Common myeloid progenitor, CD34-positive (primary cell): ENCODE results near the gene EDRF1.

Experiments used
- CTCF ChIA-PET: fragments of 350-600 bp; sonication (Branson Sonifier 250); formaldehyde crosslinking; loops from one replicate; lab custom pipeline; 2021; ENCODE audit warnings: antibody characterized with exemption; lab: Charles Lee
- POLR2A ChIA-PET: fragments of 350-600 bp; sonication (Branson Sonifier 250); formaldehyde crosslinking; loops from one replicate; lab custom pipeline; 2021; ENCODE audit warnings: antibody characterized with exemption; lab: Charles Lee
- DNase-seq, 3 donors: peaks; one replicate each; pipeline versions ENCODE4 v3.0.0 to v3.0.0-alpha.2; 2013
- H3K27ac ChIP-seq, 2 experiments: 1 replicate in 1 of 2; 2 replicates in 1 of 2; pipeline ENCODE4 v1.7.0; 2013; ENCODE audit warnings: inconsistent platforms in 2 of 2, low read length in 2 of 2, mild to moderate bottlenecking in 2 of 2, low read depth in 1 of 2, moderate library complexity in 1 of 2; ENCODE audit not compliant: severe bottlenecking in 2 of 2, insufficient read depth in 1 of 2, poor library complexity in 1 of 2
- H3K27me3 ChIP-seq, 5 experiments: replicated peaks in 2 of 5; 1 replicate in 3 of 5; 2 replicates in 2 of 5; pipeline versions ENCODE4 v1.6.1 to v1.7.0; 2013; ENCODE audit warnings: low read length in 4 of 5, mild to moderate bottlenecking in 2 of 5, moderate library complexity in 2 of 5, inconsistent platforms in 1 of 5; ENCODE audit not compliant: insufficient read depth in 5 of 5, control insufficient read depth in 4 of 5
- H3K36me3 ChIP-seq, 4 experiments: 1 replicate in 2 of 4; 2 replicates in 2 of 4; pipeline versions ENCODE4 v1.6.1 to v1.7.0; 2013; ENCODE audit warnings: low read length in 3 of 4, control low read depth in 1 of 4, mild to moderate bottlenecking in 1 of 4; ENCODE audit not compliant: control insufficient read depth in 4 of 4, insufficient read depth in 4 of 4
- H3K4me1 ChIP-seq, 4 experiments: 1 replicate in 3 of 4; 2 replicates in 1 of 4; pipeline versions ENCODE4 v1.6.1 to v1.7.1; 2013; ENCODE audit warnings: low read length in 3 of 4, mild to moderate bottlenecking in 3 of 4, control low read depth in 1 of 4, inconsistent platforms in 1 of 4, moderate library complexity in 1 of 4; ENCODE audit not compliant: control insufficient read depth in 4 of 4, insufficient read depth in 4 of 4; ENCODE audit errors: control extremely low read depth in 1 of 4
- H3K4me3 ChIP-seq, 7 experiments: 1 replicate in 4 of 7; 2 replicates in 3 of 7; pipeline versions ENCODE4 v1.5.1 to v1.7.0; 2013; ENCODE audit warnings: mild to moderate bottlenecking in 7 of 7, low read length in 6 of 7, moderate library complexity in 6 of 7, inconsistent platforms in 2 of 7, low read depth in 2 of 7, control low read depth in 1 of 7; ENCODE audit not compliant: insufficient read depth in 4 of 7, control insufficient read depth in 1 of 7; ENCODE audit errors: extremely low read depth in 1 of 7
- H3K9me3 ChIP-seq, 5 experiments: 1 replicate in 4 of 5; 2 replicates in 1 of 5; pipeline versions ENCODE4 v1.6.1 to v1.7.1; 2013; ENCODE audit warnings: low read length in 4 of 5, mild to moderate bottlenecking in 2 of 5, inconsistent platforms in 1 of 5, low read depth in 1 of 5, moderate library complexity in 1 of 5; ENCODE audit not compliant: control insufficient read depth in 4 of 5, insufficient read depth in 2 of 5; ENCODE audit errors: control extremely low read depth in 1 of 5
- WGBS: methylation state at CpG from one replicate; pipeline ENCODE4 v1.1.5; 2013; ENCODE audit not compliant: insufficient coverage; 5-methylcytosine and 5-hydroxymethylcytosine counted together

Gene EDRF1

DNA sequence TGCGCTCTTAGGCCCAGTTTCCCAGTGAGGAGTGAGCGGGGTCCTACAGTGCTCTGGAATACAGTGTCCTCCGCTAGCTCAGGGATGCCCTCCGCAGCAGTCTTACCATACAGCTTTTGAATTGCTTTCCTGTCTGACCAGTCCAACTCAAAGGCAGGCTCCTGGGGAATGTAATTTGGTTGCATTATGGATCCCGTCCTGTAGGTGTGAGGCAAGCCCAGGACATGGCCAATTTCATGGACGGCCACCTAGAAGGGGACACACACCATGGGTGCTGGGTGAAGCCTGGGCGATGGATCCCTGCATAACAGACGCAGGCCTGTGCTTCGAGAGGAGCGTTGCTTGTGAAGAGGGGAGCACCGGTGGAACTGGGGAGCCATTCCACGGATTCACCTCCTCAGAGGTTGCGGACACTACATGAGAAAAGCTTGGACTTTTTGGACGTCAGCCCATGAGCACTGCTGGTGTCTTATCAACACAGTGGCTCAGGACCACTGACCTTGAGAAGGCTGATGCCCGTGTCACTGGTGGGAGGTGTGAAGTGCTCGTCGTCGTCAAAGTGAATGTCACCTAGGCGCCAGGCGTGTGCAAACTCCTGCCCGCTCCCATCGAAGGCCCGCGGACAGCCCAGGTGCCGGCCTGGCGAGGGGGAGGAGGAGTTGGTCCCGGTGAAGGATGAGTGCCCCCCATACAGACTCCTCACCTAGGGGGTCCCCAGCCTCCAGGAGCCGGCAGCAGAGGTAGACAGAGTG, 52.8 kb downstream of the EDRF1 start:
- POLR2A ChIA-PET = no interaction called here
- CTCF ChIA-PET = interaction anchor here (1.3 kb wide), 1 partner anchor 13 kb away, joined by 4 read pairs; no protein-coding TSS in a partner anchor
- WGBS = 95% methylated on average over 25 of the region's 28 CpGs
- H3K9me3 ChIP-seq = no peaks in the 10 kb centered on the region
- H3K36me3 ChIP-seq = peaks cover 0 to 6% (median 2%) of the 10 kb centered on the region in 4 experiments
- H3K27me3 ChIP-seq = peaks cover 0 to 29% (median 0%) of the 10 kb centered on the region in 5 experiments
- H3K27ac ChIP-seq = no peak overlapping the region
- no peak for DNase-seq
- no peaks in the 10 kb centered on the region for H3K4me1 ChIP-seq
- H3K4me3 ChIP-seq = no peak overlapping the region

- WGBS = 99% methylated on average over 11 of the region's 11 CpGs
- Histone ChIP-seq H3K4me1 (no peaks in the 10 kb centered on the region), H3K36me3 (peaks cover 0 to 6% (median under 1%) of the 10 kb centered on the region in 4 experiments), H3K27me3 (peaks cover 0 to 29% (median 0%) of the 10 kb centered on the region in 5 experiments), H3K9me3 (no peaks in the 10 kb centered on the region), H3K27ac (no peak overlapping the region), H3K4me3 (no peak overlapping the region)
- ChIA-PET CTCF (interaction anchor here (1.3 kb wide), 1 partner anchor 13 kb away, joined by 4 read pairs; no protein-coding TSS in a partner anchor), POLR2A (no interaction called here)
- DNase-seq = no peak
Observed at GRCh38 chr10:125772864-125773180, 53.3 kb downstream of the EDRF1 start.

- Histone ChIP-seq H3K36me3 (peaks cover 0 to 6% (median 0%) of the 10 kb centered on the region in 4 experiments), H3K27me3 (peaks cover 0 to 29% (median 0%) of the 10 kb centered on the region in 5 experiments), H3K4me1 (no peaks in the 10 kb centered on the region), H3K9me3 (no peaks in the 10 kb centered on the region), H3K4me3 (no peak overlapping the region), H3K27ac (no peak overlapping the region)
- POLR2A ChIA-PET = no interaction called here
- 56% methylated on average over 59 of the region's 75 CpGs for WGBS
- CTCF ChIA-PET = no interaction called here
- DNase-seq = no peak
Observed at GRCh38 chr10:125773687-125774543, 54.4 kb downstream of the EDRF1 start.

DNA sequence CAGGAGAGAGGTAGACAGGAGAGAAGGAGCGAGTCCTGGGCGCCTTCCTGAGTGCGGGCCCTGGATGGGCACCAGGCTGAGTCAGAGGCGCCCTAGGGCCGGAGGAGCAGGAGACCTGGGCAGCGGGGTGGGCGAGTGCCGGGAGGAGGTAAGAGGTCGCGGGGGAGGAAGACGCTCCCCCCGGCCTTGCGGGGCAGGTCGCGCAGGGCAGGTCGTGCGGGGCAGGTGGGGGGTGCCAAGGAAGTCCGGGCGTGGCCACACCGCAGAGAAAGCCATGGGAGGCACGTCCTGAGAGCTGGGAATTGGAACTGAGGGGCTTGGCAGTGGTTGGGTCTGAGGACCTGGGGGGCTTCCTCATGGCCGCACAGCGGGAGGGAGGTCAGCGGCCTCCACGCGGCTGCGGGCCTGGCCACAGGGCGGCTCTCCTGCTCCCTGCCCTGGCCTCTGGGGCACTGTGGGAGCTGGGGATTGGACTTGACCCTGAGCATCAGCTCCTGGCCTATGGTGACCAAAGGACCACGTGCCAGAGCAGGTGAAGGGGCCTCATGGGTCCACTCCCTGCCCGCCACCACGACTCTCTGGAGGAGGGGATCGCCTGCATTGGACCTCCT, 55.2 kb downstream of the EDRF1 start:
- WGBS = 90% methylated on average over 24 of the region's 32 CpGs
- H3K36me3 ChIP-seq = no peaks in the 10 kb centered on the region
- DNase-seq = no peak
- ChIA-PET CTCF (no interaction called here), POLR2A (no interaction called here)
- H3K4me1 ChIP-seq = no peaks in the 10 kb centered on the region
- H3K27ac ChIP-seq = no peak overlapping the region
- H3K9me3 ChIP-seq = peaks cover 0 to 1% (median 0%) of the 10 kb centered on the region in 5 experiments
- peaks cover 0 to 29% (median 0%) of the 10 kb centered on the region in 5 experiments for H3K27me3 ChIP-seq
- no peak overlapping the region for H3K4me3 ChIP-seq

- ChIA-PET CTCF (no interaction called here), POLR2A (no interaction called here)
- Histone ChIP-seq H3K36me3 (no peaks in the 10 kb centered on the region), H3K4me1 (no peaks in the 10 kb centered on the region), H3K4me3 (no peak within 1 kb of the TSS), H3K27me3 (peaks cover 0 to 29% (median 0%) of the 10 kb centered on the region in 5 experiments), H3K27ac (no peak within 1 kb of the TSS), H3K9me3 (peaks cover 0 to 1% (median 0%) of the 10 kb centered on the region in 5 experiments)
- DNase-seq = no peak
- 95% methylated on average over 25 of the region's 26 CpGs for WGBS
Observed at GRCh38 chr10:125775491-125776106, 56.1 kb downstream of the EDRF1 start, which contains the start of gene MMP21. MMP21 (minus strand) TSS chr10:125775821; CDS start chr10:125775821, 0 bp downstream.

- WGBS = 99% methylated on average over 9 of the region's 9 CpGs
- ChIA-PET POLR2A (no interaction called here), CTCF (no interaction called here)
- Histone ChIP-seq H3K4me1 (no peaks in the 10 kb centered on the region), H3K4me3 (no peak overlapping the region), H3K36me3 (peaks cover 0 to 2% (median 0%) of the 10 kb centered on the region in 4 experiments), H3K9me3 (peaks cover 0 to 1% (median 0%) of the 10 kb centered on the region in 5 experiments), H3K27me3 (peaks cover 0 to 28% (median 0%) of the 10 kb centered on the region in 5 experiments), H3K27ac (no peak overlapping the region)
- no peak for DNase-seq
Observed at GRCh38 chr10:125777806-125778205, 58.3 kb downstream of the EDRF1 start.
